GM10266 (cell line): ENCODE measurements around the gene JAK1.
"Not testable (repeated sequence)": the region's sequence is repeated elsewhere in the genome, so short reads cannot be mapped to it uniquely, and the experiment has no call there.

Experiments used
- DNase-seq: peaks from one replicate; pipeline ENCODE4 v3.0.0; 2012; ENCODE audit errors: extremely low spot score
- CTCF ChIP-seq: IDR thresholded peaks from 2 replicates; pipeline ENCODE4 v1.5.1; 2012; ENCODE audit warnings: mild to moderate bottlenecking, low read depth; ENCODE audit not compliant: control insufficient read depth, insufficient read depth; ENCODE audit errors: missing control alignments

The JAK1 gene

GRCh38 chr1:64938991-64939390 is 27.4 kb downstream of the JAK1 start:
- TF ChIP-seq CTCF = no peak
- no peak for DNase-seq

GRCh38 chr1:64936956-64937355 is 29.4 kb downstream of the JAK1 start:
- no peak for TF ChIP-seq CTCF
- no peak for DNase-seq

GRCh38 chr1:64935551-64936155 is 30.7 kb downstream of the JAK1 start:
- TF ChIP-seq CTCF = no peak
- DNase-seq = no peak

GRCh38 chr1:64934878-64935275 is 31.5 kb downstream of the JAK1 start:
- DNase-seq = no peak
- TF ChIP-seq CTCF = no peak

- no peak for DNase-seq
- no peak for TF ChIP-seq CTCF
Measured at GRCh38 chr1:64934115-64934877, 32.1 kb downstream of the JAK1 start.

- TF ChIP-seq CTCF = no peak
- no peak for DNase-seq
Measured at GRCh38 chr1:64933296-64934070, 32.9 kb downstream of the JAK1 start.

- no peak for DNase-seq
- no peak for TF ChIP-seq CTCF
Measured at GRCh38 chr1:64932962-64933295, 33.4 kb downstream of the JAK1 start.

GRCh38 chr1:64930640-64931039 is 35.7 kb downstream of the JAK1 start:
- not testable (repeated sequence) for DNase-seq
